ENCODE data around the gene NELL1.

NELL1 gene

GRCh38 chr11:21472261-21472660, 802.9 kb downstream of the NELL1 start:
- in situ Hi-C loops (cut with MboI; ENCODE audit: low sequenced_read_pairs): no loop called here

- in situ Hi-C loops (cut with MboI; ENCODE audit: low sequenced_read_pairs): no loop called here
Observed at GRCh38 chr11:21474529-21474928, 805.1 kb downstream of the NELL1 start.

DNA sequence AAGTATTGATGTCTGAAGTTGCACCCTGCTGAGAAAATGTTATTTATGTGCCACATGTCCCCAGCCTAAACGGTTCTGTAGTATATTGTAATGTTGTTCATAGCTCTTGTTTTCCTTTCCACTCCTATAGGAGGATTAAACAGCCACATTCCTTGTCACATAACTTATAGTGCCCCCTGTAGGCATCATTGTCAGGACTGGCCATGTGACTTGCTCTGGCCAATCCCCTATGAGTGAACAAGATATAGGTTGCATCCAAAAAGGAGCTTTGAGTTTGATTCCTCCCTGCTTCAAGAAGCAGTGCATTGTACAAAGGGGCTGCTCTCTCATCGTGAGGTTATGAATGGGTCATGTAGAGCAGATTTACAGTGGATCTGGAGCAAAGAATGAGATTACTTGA, 805.9 kb downstream of the NELL1 start:
- in situ Hi-C loops (cut with MboI; ENCODE audit: low sequenced_read_pairs): no loop called here

- in situ Hi-C loops (cut with MboI; ENCODE audit: low sequenced_read_pairs): no loop called here
Observed at GRCh38 chr11:21476588-21476987, 807.2 kb downstream of the NELL1 start.

GRCh38 chr11:21480240-21480639, 810.9 kb downstream of the NELL1 start:
- in situ Hi-C loops (cut with MboI; ENCODE audit: low sequenced_read_pairs): no loop called here

DNA sequence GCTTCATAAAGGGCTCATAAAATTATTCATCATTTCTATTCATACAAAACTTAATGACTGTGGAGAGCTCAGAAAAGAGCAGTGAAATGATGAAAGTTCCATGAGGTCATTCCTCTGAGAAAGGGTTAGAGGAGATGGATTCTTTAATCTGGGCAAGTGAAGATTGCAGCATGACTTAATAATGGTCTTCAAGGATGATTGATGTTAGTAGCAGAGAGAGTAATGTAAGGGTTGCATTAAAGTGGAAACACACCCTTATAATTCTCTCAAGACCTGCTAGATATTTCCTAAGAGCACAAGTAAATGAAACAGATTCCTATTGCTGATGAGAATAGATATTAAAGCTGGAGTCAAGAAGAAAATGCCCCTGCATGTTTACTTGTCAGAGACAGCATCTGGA, 811.9 kb downstream of the NELL1 start:
- in situ Hi-C loops (cut with MboI; ENCODE audit: low sequenced_read_pairs): no loop called here

- in situ Hi-C loops (cut with MboI; ENCODE audit: low sequenced_read_pairs): no loop called here
Observed at GRCh38 chr11:21484039-21484438, 814.7 kb downstream of the NELL1 start.

GRCh38 chr11:21485006-21485405, 815.6 kb downstream of the NELL1 start:
- in situ Hi-C loops (cut with MboI; ENCODE audit: low sequenced_read_pairs): no loop called here

GRCh38 chr11:21485426-21485825, 816.0 kb downstream of the NELL1 start:
- in situ Hi-C loops (cut with MboI; ENCODE audit: low sequenced_read_pairs): no loop called here

- in situ Hi-C loops (cut with MboI; ENCODE audit: low sequenced_read_pairs): no loop called here
Observed at GRCh38 chr11:21489416-21490115, 820.2 kb downstream of the NELL1 start.

DNA sequence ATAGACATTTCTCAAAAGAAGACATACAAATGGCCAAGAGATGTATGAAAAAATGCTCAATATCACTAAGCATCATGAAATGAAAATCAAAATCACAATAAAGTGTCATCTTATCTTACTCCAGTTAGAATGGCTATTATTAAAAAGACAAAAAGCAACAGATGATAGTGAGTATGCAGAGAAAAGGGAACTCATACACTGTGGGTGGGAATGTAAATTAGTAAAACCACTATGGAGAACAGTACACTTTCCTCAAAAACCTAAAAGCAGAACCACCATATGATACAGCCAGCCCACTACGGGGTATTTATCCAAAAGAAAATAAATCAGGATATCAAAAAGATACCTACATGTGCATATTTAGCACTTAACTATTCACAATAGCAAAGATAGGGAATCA, 823.5 kb downstream of the NELL1 start:
- in situ Hi-C loops (cut with MboI; ENCODE audit: low sequenced_read_pairs): no loop called here

GRCh38 chr11:21494946-21495345, 825.6 kb downstream of the NELL1 start:
- in situ Hi-C loops (cut with MboI; ENCODE audit: low sequenced_read_pairs): no loop called here

DNA sequence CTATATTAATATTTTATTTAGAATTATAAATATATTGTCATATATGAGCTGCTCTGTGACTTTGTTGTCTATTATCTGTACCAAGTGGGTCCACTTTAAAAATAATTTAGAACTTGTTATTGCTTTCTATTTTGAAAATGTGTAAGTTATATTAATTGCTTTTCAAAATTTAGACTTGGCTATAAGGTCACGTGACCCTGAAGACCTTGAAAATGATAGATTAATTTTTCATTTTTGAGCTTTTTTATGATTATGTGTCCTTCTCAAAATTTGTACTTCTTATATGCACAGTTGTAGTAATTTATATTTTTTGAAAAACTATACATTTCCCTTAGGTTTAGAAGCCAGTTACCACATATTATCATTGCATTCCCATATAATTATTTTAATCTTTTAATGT, 826.5 kb downstream of the NELL1 start:
- in situ Hi-C loops (cut with MboI; ENCODE audit: low sequenced_read_pairs): no loop called here

- in situ Hi-C loops (cut with MboI; ENCODE audit: low sequenced_read_pairs): no loop called here
Observed at GRCh38 chr11:21501245-21501644, 831.9 kb downstream of the NELL1 start.

GRCh38 chr11:21505070-21505469, 835.7 kb downstream of the NELL1 start:
- in situ Hi-C loops (cut with MboI; ENCODE audit: low sequenced_read_pairs): no loop called here

DNA sequence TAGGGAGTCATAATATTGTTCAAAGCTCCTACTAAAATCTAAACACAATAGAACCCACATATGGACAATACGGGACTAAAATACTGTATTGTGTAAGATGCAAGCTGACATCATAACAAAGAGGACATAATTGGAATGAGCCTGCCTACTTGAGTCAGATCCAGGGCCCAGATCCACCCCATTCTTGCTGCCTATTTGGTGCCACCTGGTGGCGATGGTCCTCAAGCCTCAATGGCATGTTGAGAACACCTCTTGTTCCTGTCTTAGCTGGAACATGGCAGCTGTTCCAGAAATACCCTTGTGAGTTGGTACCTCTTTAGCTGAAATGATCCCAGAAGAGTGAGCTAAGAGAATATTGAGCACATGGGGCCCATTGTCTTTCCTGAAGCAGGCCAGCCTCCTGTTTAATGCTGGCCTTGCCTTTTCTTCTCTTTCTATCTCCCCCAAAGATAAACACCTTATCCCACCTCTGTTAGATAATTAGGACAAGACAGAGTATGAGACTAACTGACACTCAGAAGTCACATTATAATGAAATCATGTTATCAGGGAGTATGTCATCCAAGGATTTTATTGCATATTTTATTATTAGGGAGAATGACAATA, 842.6 kb downstream of the NELL1 start:
- in situ Hi-C loops (cut with MboI; ENCODE audit: low sequenced_read_pairs): no loop called here

- in situ Hi-C loops (cut with MboI; ENCODE audit: low sequenced_read_pairs): no loop called here
Observed at GRCh38 chr11:21514316-21514715, 844.9 kb downstream of the NELL1 start.

GRCh38 chr11:21520244-21520643, 850.9 kb downstream of the NELL1 start:
- in situ Hi-C loops (cut with MboI; ENCODE audit: low sequenced_read_pairs): no loop called here

DNA sequence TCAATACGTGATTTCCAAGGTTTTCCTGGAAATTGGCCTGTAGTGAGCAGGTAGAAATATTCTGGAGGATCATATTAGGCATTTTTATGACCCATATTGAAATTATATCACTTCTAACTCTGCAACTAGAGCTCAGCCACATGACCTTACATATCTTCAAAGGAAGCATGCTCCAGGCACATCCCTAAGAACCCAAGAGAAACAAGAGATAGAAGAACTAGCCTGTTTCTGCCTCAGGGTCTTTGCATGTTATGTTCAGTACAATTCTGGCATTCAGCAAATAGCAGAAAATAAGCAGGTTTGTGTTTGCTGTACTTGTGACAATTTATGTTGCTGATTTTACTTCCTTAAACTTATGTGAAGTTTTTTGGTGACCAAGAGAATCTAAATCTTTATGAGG, 859.8 kb downstream of the NELL1 start:
- in situ Hi-C loops (cut with MboI; ENCODE audit: low sequenced_read_pairs): no loop called here

GRCh38 chr11:21534288-21534687, 864.9 kb downstream of the NELL1 start:
- in situ Hi-C loops (cut with MboI; ENCODE audit: low sequenced_read_pairs): no loop called here

DNA sequence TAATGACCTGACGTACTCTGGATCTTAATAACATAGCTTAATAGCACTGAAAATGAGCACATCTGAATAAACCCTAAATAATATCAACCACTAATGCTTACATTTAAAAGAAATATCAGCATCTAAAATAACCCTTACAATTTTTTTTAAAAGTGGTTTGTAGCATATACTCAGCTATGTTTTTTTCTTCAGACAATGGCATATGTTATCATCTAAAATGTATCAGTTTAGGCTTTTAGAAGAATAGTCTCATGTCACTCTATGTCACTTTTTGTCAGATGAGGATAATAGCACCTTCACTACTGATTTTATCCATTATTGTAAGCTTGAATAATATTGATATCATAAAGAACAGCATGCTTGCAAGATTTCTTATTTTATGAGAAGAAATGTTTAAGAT, 868.6 kb downstream of the NELL1 start:
- in situ Hi-C loops (cut with MboI; ENCODE audit: low sequenced_read_pairs): no loop called here

- in situ Hi-C loops (cut with MboI; ENCODE audit: low sequenced_read_pairs): no loop called here
Observed at GRCh38 chr11:21541187-21541751, 871.9 kb downstream of the NELL1 start.

GRCh38 chr11:21543901-21544300, 874.5 kb downstream of the NELL1 start:
- in situ Hi-C loops (cut with MboI; ENCODE audit: low sequenced_read_pairs): no loop called here

All from hTERT RPE-1 (cell line).